Measurements from ENCODE around the gene CHEK1. TPM values are rescaled to one million over a fixed set of nuclear protein-coding genes. Genes with fewer than 3 reads are reported as not detected.

CHEK1 gene
- total RNA-seq, 4 donors from 2014 or later, result 0.42 to 0.56 TPM; not detected in 2

GRCh38 chr11:125638315-125638714 lies 13.4 kb downstream of the CHEK1 start:
- DNase-seq, result no peak
- intact Hi-C loops (cut with DNase I; ENCODE audit: low total_unique reads) (no loop called here), in situ Hi-C loops (cut with MboI; ENCODE audit: low sequenced_read_pairs in 4 of 4) (no loop called here)
- Histone ChIP-seq H3K9me3 (no peaks in the 10 kb centered on the region), H3K36me3 (no peaks in the 10 kb centered on the region), H3K4me1 (no peaks in the 10 kb centered on the region), H3K4me3 (no peak overlapping the region), H3K27me3 (no peaks in the 10 kb centered on the region), H3K27ac (no peak overlapping the region)
- TF ChIP-seq CTCF (IDR thresholded peaks at IDR 0.05 in 4 of 5, conservative IDR thresholded peaks at IDR 0.05 in 1 of 5) (no peak), POLR2A (IDR thresholded peaks at IDR 0.05) (no peak)
- ATAC-seq, result no peak

GRCh38 chr11:125645871-125646270 lies 20.9 kb downstream of the CHEK1 start:
- intact Hi-C loops (cut with DNase I; ENCODE audit: low total_unique reads), result no loop called here

GRCh38 chr11:125649465-125650166 lies 24.7 kb downstream of the CHEK1 start:
- TF ChIP-seq CTCF (IDR thresholded peaks at IDR 0.05 in 4 of 5, conservative IDR thresholded peaks at IDR 0.05 in 1 of 5) (no peak), POLR2A (IDR thresholded peaks at IDR 0.05) (no peak)
- Histone ChIP-seq H3K4me1 (no peaks in the 10 kb centered on the region), H3K4me3 (no peak overlapping the region), H3K27ac (no peak overlapping the region), H3K27me3 (no peaks in the 10 kb centered on the region), H3K9me3 (no peaks in the 10 kb centered on the region), H3K36me3 (no peaks in the 10 kb centered on the region)
- ATAC-seq (no peak), DNase-seq (no peak)
- intact Hi-C loops (cut with DNase I; ENCODE audit: low total_unique reads) (no loop called here), in situ Hi-C loops (cut with MboI; ENCODE audit: low sequenced_read_pairs in 4 of 4) (no loop called here)

More at GRCh38 chr11:125645871-125646270, 20.9 kb downstream of the CHEK1 start:
- no peaks in the 10 kb centered on the region for H3K36me3 ChIP-seq
- no peak overlapping the region for H3K27ac ChIP-seq
- TF ChIP-seq CTCF (IDR thresholded peaks at IDR 0.05 in 4 of 5, conservative IDR thresholded peaks at IDR 0.05 in 1 of 5) (no peak), POLR2A (IDR thresholded peaks at IDR 0.05) (no peak)
- no peaks in the 10 kb centered on the region for H3K4me1 ChIP-seq
- DNase-seq, result no peak
- no peaks in the 10 kb centered on the region for H3K9me3 ChIP-seq
- no peak overlapping the region for H3K4me3 ChIP-seq
- ATAC-seq, result no peak
- in situ Hi-C loops (cut with MboI; ENCODE audit: low sequenced_read_pairs in 4 of 4), result no loop called here
- no peaks in the 10 kb centered on the region for H3K27me3 ChIP-seq

GRCh38 chr11:125662689-125663088 lies 37.7 kb downstream of the CHEK1 start:
- TF ChIP-seq CTCF (IDR thresholded peaks at IDR 0.05 in 4 of 5, conservative IDR thresholded peaks at IDR 0.05 in 1 of 5), result no peak
- no peak for TF ChIP-seq POLR2A (IDR thresholded peaks at IDR 0.05)
- intact Hi-C loops (cut with DNase I; ENCODE audit: low total_unique reads) (no loop called here), in situ Hi-C loops (cut with MboI; ENCODE audit: low sequenced_read_pairs in 4 of 4) (no loop called here)
- Histone ChIP-seq H3K4me3 (no peak overlapping the region), H3K9me3 (peaks cover 0 to 4% (median 0%) of the 10 kb centered on the region in 3 donors), H3K4me1 (no peaks in the 10 kb centered on the region), H3K27me3 (no peaks in the 10 kb centered on the region), H3K27ac (no peak overlapping the region), H3K36me3 (no peaks in the 10 kb centered on the region)
- no peak for DNase-seq
- no peak for ATAC-seq

GRCh38 chr11:125663910-125664309 lies 38.9 kb downstream of the CHEK1 start:
- Histone ChIP-seq H3K27me3 (no peaks in the 10 kb centered on the region), H3K36me3 (no peaks in the 10 kb centered on the region), H3K4me1 (no peaks in the 10 kb centered on the region), H3K27ac (no peak overlapping the region), H3K4me3 (no peak overlapping the region), H3K9me3 (peaks cover 0 to 4% (median 0%) of the 10 kb centered on the region in 3 donors)
- DNase-seq, result no peak
- in situ Hi-C loops (cut with MboI; ENCODE audit: low sequenced_read_pairs in 4 of 4) (no loop called here), intact Hi-C loops (cut with DNase I; ENCODE audit: low total_unique reads) (no loop called here)
- TF ChIP-seq CTCF (IDR thresholded peaks at IDR 0.05 in 4 of 5, conservative IDR thresholded peaks at IDR 0.05 in 1 of 5) (no peak), POLR2A (IDR thresholded peaks at IDR 0.05) (no peak)
- no peak for ATAC-seq
